ENCODE data around the gene OPRM1.

DNA sequence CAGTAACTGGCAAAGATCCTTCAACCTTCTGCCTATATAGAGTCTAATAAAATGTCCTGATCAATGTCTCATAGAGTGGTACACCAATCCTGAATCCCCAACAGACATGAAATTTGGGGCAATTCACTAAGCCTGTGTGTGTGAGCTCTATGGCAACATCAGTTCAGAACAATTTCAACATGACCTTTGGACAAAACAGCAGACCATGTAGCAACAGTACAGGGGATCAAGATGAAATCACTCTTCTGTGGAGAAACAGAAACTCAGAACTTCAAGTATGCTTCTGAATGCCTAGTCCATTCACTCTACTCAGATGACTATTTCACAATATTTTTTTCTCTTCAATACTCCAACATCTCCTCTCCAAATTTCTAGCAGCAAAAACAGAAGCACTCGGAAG, 49.1 kb upstream of the OPRM1 start:
- TF ChIP-seq, protein P1, sequence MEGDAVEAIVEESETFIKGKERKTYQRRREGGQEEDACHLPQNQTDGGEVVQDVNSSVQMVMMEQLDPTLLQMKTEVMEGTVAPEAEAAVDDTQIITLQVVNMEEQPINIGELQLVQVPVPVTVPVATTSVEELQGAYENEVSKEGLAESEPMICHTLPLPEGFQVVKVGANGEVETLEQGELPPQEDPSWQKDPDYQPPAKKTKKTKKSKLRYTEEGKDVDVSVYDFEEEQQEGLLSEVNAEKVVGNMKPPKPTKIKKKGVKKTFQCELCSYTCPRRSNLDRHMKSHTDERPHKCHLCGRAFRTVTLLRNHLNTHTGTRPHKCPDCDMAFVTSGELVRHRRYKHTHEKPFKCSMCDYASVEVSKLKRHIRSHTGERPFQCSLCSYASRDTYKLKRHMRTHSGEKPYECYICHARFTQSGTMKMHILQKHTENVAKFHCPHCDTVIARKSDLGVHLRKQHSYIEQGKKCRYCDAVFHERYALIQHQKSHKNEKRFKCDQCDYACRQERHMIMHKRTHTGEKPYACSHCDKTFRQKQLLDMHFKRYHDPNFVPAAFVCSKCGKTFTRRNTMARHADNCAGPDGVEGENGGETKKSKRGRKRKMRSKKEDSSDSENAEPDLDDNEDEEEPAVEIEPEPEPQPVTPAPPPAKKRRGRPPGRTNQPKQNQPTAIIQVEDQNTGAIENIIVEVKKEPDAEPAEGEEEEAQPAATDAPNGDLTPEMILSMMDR (conservative IDR thresholded peaks at IDR 0.05), result no peak
- no peak for TF ChIP-seq ZFX (IDR thresholded peaks at IDR 0.05)
